GM12892 (cell line): Measurements from ENCODE around the gene EDAR.

Source experiments
- POLR2A ChIP-seq: IDR thresholded peaks from 2 replicates; pipeline ENCODE4 v1.6.1; 2011; ENCODE audit warnings: low read depth, low read length, control low read depth
- POLR2AphosphoS5 ChIP-seq: IDR thresholded peaks from 2 replicates; pipeline ENCODE4 v1.6.1; 2011; ENCODE audit warnings: low read depth, low read length, control low read depth
- TAF1 ChIP-seq: IDR thresholded peaks from 2 replicates; pipeline ENCODE4 v1.6.1; 2011; ENCODE audit warnings: low read depth, mild to moderate bottlenecking, control low read depth, low read length, borderline replicate concordance

DNA sequence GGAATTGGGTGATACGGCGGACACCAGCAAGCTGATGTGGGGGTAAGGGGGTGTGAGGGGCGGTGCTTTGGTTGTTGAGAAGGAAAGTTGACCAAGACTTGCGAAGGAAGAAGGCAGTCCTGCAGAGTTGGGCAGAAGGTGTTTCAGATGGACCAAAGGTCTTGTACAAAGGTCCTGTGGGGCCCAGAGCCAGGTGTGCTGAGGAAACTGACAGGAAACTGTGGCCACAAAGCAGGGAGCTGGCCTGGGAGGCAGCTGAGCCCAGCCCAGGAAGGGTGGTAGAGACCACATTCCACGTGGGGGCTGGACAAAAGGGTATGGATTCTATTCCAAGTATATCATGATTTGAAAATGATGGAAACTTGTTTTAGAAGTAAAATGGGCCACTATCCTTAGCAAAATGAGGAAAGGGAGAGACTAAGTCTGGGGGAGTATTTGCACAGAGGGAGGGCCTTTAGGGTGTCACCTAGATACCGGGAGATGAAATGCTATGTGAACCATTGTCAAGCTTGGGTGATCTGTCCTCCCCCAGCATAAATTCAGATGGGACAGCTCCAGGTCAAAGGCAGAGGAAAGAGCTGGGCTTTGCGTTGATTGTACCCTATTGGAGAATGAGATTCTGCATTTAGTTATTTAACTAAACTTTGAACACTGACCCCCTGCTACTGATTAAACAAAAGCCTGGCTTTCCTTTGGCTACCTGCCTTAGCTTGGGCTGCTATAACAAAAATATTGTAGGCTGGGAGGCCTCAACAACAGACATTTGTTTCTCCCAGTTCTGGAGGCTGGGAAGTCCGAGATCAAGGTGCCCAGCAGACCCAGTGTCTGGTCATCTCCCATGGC, 4.3 kb upstream of the EDAR start:
- TF ChIP-seq POLR2AphosphoS5 (no peak), TAF1 (no peak), POLR2A (no peak)
